Hepatocyte (in vitro differentiated cells): ENCODE data around the gene SLC26A9. TPM values are rescaled to one million over a fixed set of nuclear protein-coding genes. Genes with fewer than 3 reads are reported as not detected.

Experiments
- DNase-seq: peaks from one replicate; pipeline ENCODE4 v3.0.0-alpha.2; 2016; ENCODE audit warnings: low spot score
- H2AFZ ChIP-seq: fragments of 200-600 bp; sonication (generic); 2 replicates; pipeline ENCODE4 v1.6.0; 2016; ENCODE audit warnings: antibody characterized with exemption, mild to moderate bottlenecking
- H3K27ac ChIP-seq: fragments of 200-600 bp; sonication (generic); 2 replicates; pipeline ENCODE4 v1.5.1; 2016; ENCODE audit warnings: mild to moderate bottlenecking
- H3K27me3 ChIP-seq: fragments of 200-600 bp; sonication (generic); 2 replicates; pipeline ENCODE4 v1.6.1; 2016
- H3K36me3 ChIP-seq: fragments of 200-600 bp; sonication (generic); replicated peaks from 2 replicates; pipeline ENCODE4 v1.5.1; 2016; ENCODE audit warnings: low read depth; ENCODE audit not compliant: insufficient read depth
- H3K4me1 ChIP-seq: fragments of 200-600 bp; sonication (generic); 2 replicates; pipeline ENCODE4 v1.5.1; 2016; ENCODE audit warnings: mild to moderate bottlenecking, moderate library complexity; ENCODE audit not compliant: insufficient read depth
- H3K4me2 ChIP-seq: fragments of 200-600 bp; sonication (generic); 2 replicates; pipeline ENCODE4 v1.6.0; 2016
- H3K4me3 ChIP-seq: fragments of 200-600 bp; sonication (generic); 2 replicates; pipeline ENCODE4 v1.5.1; 2016; ENCODE audit warnings: mild to moderate bottlenecking
- H3K79me2 ChIP-seq: fragments of 200-600 bp; sonication (generic); 2 replicates; pipeline ENCODE4 v1.6.0; 2017; ENCODE audit warnings: mild to moderate bottlenecking
- H3K9me2 ChIP-seq: fragments of 200-600 bp; sonication (generic); replicated peaks from 2 replicates; pipeline ENCODE4 v1.6.0; 2017; ENCODE audit warnings: mild to moderate bottlenecking; ENCODE audit not compliant: insufficient read depth
- H3K9me3 ChIP-seq: fragments of 200-600 bp; sonication (generic); 2 replicates; pipeline ENCODE4 v1.5.1; 2016; ENCODE audit warnings: low read depth, mild to moderate bottlenecking
- H4K20me1 ChIP-seq: fragments of 200-600 bp; sonication (generic); 2 replicates; pipeline ENCODE4 v1.6.0; 2016; ENCODE audit warnings: mild to moderate bottlenecking; ENCODE audit not compliant: insufficient read depth, poor library complexity, severe bottlenecking
- EZH2 ChIP-seq: fragments of 200-600 bp; sonication (generic); IDR thresholded peaks from 2 replicates; pipeline ENCODE4 v1.6.1; 2016; ENCODE audit warnings: antibody characterized with exemption, mild to moderate bottlenecking, borderline replicate concordance
- EZH2phosphoT487 ChIP-seq: fragments of 200-600 bp; sonication (generic); IDR thresholded peaks from one replicate; pipeline ENCODE4 v1.6.1; 2018; ENCODE audit warnings: antibody characterized with exemption, mild to moderate bottlenecking, low read depth, moderate library complexity; ENCODE audit not compliant: unreplicated experiment, severe bottlenecking
- WGBS: methylation state at CpG from one replicate; pipeline ENCODE4 v1.1.6; 2016; ENCODE audit warnings: low lambda C conversion rate; ENCODE audit errors: missing lambda C conversion rate; 5-methylcytosine and 5-hydroxymethylcytosine counted together
- polyA plus RNA-seq: library from polyadenylated mRNA; unstranded; fragments of >200 nt; fragmentation: Nextera tagmentation; extraction: Ambion mirVana; gene quantifications from 2 replicates; pipeline ENCODE4 v1.2.1, GENCODE V29; 2016
- total RNA-seq: library from RNA; depleted of rRNA; stranded (reverse); fragments of >200 nt; gene quantifications from 2 replicates; pipeline ENCODE4 v1.2.3, GENCODE V29; 2014
- TF ChIP-seq, protein P1 (sequence below): fragments of 200-600 bp; sonication (generic); IDR thresholded peaks from 2 replicates; pipeline ENCODE4 v1.5.1; 2016; ENCODE audit warnings: antibody characterized with exemption, mild to moderate bottlenecking; ENCODE audit not compliant: poor library complexity

Gene SLC26A9
- total and polyA plus RNA-seq, 2 experiments from 2014 or later: 0.13 to 0.63 TPM

DNA sequence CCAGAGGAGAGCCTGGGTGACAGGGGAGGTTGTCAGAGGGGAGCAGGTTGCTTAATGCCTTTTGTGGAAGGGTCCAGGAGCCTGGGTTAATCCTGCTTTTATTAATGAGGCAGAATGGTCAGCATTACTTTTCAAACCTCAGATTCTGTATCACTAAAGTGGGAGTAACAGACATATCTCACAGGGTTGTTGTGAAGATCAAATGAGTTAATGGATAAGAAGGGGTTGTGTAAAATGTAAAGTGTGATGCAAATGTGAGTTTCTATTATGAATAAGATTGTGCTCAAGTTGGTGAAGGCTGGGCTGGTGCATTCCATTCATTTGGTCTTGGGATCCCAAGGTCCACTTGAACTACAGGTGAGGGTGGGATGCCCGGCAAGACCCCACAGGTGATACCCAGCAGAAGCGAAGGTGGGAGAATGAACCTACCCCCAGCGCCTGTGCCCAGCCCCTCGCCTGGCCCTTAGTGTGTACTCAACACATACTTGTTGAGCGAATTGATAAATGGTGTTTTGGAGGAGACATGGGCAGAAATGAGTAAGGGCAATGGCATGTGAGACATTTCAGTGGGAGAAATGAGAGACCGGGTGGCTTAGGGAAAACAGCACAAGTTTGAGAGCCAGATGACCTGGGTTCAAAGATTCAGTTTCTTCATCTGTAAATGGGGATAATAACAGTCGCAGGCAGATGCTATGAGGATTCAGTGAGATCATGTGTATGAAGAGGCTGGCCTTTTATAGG lies 6.2 kb downstream of the SLC26A9 start:
- no peaks in the 10 kb centered on the region for H3K79me2 ChIP-seq
- no peaks in the 10 kb centered on the region for H3K9me2 ChIP-seq
- no peak overlapping the region for H3K4me2 ChIP-seq
- WGBS: 68% methylated on average over 7 of the region's 7 CpGs
- TF ChIP-seq EZH2: no peak
- TF ChIP-seq, protein P1, sequence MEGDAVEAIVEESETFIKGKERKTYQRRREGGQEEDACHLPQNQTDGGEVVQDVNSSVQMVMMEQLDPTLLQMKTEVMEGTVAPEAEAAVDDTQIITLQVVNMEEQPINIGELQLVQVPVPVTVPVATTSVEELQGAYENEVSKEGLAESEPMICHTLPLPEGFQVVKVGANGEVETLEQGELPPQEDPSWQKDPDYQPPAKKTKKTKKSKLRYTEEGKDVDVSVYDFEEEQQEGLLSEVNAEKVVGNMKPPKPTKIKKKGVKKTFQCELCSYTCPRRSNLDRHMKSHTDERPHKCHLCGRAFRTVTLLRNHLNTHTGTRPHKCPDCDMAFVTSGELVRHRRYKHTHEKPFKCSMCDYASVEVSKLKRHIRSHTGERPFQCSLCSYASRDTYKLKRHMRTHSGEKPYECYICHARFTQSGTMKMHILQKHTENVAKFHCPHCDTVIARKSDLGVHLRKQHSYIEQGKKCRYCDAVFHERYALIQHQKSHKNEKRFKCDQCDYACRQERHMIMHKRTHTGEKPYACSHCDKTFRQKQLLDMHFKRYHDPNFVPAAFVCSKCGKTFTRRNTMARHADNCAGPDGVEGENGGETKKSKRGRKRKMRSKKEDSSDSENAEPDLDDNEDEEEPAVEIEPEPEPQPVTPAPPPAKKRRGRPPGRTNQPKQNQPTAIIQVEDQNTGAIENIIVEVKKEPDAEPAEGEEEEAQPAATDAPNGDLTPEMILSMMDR: no peak
- no peak for TF ChIP-seq EZH2phosphoT487
- no peaks in the 10 kb centered on the region for H3K36me3 ChIP-seq
- H3K27me3 ChIP-seq: no peaks in the 10 kb centered on the region
- H2AFZ ChIP-seq: no peak overlapping the region
- H3K4me3 ChIP-seq: no peak overlapping the region
- DNase-seq: no peak
- H4K20me1 ChIP-seq: no peaks in the 10 kb centered on the region
- no peak overlapping the region for H3K27ac ChIP-seq
- no peaks in the 10 kb centered on the region for H3K9me3 ChIP-seq
- peaks cover 12% of the 10 kb centered on the region for H3K4me1 ChIP-seq

DNA sequence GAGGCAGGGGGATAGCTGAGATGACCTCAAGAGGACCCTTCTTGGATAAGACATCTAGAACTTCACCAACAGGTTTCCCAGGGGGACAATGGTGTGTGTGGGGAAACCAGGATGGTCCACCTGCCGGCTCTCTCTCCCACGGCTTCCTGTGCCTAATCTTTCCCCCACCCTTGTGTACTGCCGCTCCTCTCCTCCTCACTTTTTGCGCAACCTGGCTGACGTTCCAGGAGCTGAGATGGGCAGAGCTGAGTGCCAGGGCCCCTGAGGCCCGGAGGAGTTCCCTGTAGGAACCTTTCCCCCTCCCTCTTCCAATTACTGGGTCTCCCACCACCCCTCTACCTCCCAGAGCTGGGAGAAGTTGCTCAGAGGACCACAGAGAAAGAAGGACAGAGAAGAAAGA lies 6.9 kb downstream of the SLC26A9 start:
- H3K9me3 ChIP-seq: no peaks in the 10 kb centered on the region
- DNase-seq: no peak
- H4K20me1 ChIP-seq: no peaks in the 10 kb centered on the region
- H3K4me2 ChIP-seq: no peak overlapping the region
- H3K27ac ChIP-seq: no peak overlapping the region
- WGBS: 78% methylated on average over 5 of the region's 6 CpGs
- H3K4me1 ChIP-seq: peaks cover 12% of the 10 kb centered on the region
- TF ChIP-seq, protein P1: no peak
- TF ChIP-seq EZH2phosphoT487 (no peak), EZH2 (no peak)
- no peaks in the 10 kb centered on the region for H3K79me2 ChIP-seq
- H3K4me3 ChIP-seq: no peak overlapping the region
- H3K9me2 ChIP-seq: no peaks in the 10 kb centered on the region
- no peak overlapping the region for H2AFZ ChIP-seq
- H3K27me3 ChIP-seq: no peaks in the 10 kb centered on the region
- H3K36me3 ChIP-seq: no peaks in the 10 kb centered on the region

- Histone ChIP-seq H3K9me3 (no peaks in the 10 kb centered on the region), H3K4me2 (no peak overlapping the region), H4K20me1 (no peaks in the 10 kb centered on the region), H3K9me2 (no peaks in the 10 kb centered on the region), H3K27ac (no peak overlapping the region), H3K4me3 (no peak overlapping the region), H2AFZ (no peak overlapping the region), H3K79me2 (no peaks in the 10 kb centered on the region), H3K4me1 (peaks cover 12% of the 10 kb centered on the region), H3K36me3 (no peaks in the 10 kb centered on the region), H3K27me3 (no peaks in the 10 kb centered on the region)
- DNase-seq: no peak
- TF ChIP-seq, protein P1: no peak
- TF ChIP-seq EZH2: no peak
- TF ChIP-seq EZH2phosphoT487: no peak
- WGBS: 89% methylated on average over 8 of the region's 8 CpGs
These were observed 7.4 kb downstream of the SLC26A9 start for GRCh38 chr1:205935869-205936268.

DNA sequence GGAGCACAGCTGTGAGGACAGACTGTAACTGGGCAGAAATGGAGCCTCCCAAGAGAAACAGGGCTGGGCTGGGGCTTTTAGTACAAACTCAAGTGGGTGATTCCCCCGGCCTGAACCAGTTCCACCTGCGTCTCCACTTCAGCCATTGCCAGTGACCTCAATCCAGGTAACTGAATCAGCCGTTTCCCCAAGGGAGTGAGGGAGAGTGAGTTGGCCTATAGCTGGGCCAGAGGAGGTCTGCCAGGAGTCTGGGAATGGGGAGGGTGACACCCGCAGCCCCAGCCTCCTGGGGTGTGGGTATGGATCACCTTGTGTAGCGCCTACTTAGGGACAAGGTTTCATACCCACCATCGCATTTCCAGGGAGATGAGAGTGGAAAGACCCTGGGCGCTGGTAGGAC lies 8.5 kb downstream of the SLC26A9 start:
- H3K27ac ChIP-seq: peak overlapping the region; percentile 89
- H2AFZ ChIP-seq: no peak overlapping the region
- H3K36me3 ChIP-seq: no peaks in the 10 kb centered on the region
- H3K4me3 ChIP-seq: no peak overlapping the region
- H3K9me2 ChIP-seq: no peaks in the 10 kb centered on the region
- H4K20me1 ChIP-seq: no peaks in the 10 kb centered on the region
- peaks cover 12% of the 10 kb centered on the region for H3K4me1 ChIP-seq
- H3K4me2 ChIP-seq: no peak overlapping the region
- no peaks in the 10 kb centered on the region for H3K9me3 ChIP-seq
- H3K79me2 ChIP-seq: no peaks in the 10 kb centered on the region
- H3K27me3 ChIP-seq: no peaks in the 10 kb centered on the region
- DNase-seq: no peak
- TF ChIP-seq EZH2 (no peak), EZH2phosphoT487 (no peak)
- TF ChIP-seq, protein P1: no peak
- 83% methylated on average over 7 of the region's 7 CpGs for WGBS
